ENCODE results near the gene RIPPLY1.
"Not testable (repeated sequence)": the region's sequence is repeated elsewhere in the genome, so short reads cannot be mapped to it uniquely, and the experiment has no call there.

RIPPLY1 gene

DNA sequence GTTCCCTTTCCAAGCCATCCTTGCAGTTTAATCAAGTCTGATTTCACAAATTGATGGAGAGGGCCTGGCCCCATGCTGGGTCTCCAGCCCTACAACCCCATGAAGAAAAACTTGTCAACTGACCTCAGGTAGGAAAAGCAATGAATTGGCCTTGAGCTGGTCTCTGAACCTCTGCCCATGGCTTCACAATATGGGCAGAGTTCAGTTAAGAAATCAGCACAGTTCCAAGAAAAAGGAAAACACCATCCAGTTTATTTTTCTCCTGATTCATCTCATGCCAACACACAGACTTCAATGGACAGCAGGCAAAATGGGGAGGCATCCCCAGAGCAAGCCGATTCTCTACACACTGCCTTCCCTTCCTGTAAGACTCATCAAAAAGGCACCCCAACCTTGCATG is 3.3 kb downstream of the RIPPLY1 start:
- no peak overlapping the region for H3K27ac Mint-ChIP-seq
- no peak for ATAC-seq (ENCODE audit: low read depth)
- H3K4me1 Mint-ChIP-seq = no peaks in the 10 kb centered on the region
- no peaks in the 10 kb centered on the region for H3K9me3 Mint-ChIP-seq
- no peaks in the 10 kb centered on the region for H3K36me3 Mint-ChIP-seq
- H3K4me3 Mint-ChIP-seq = no peak overlapping the region
- DNase-seq (ENCODE audit: low spot score in 2 of 2) = no peak
- no peaks in the 10 kb centered on the region for H3K27me3 Mint-ChIP-seq

DNA sequence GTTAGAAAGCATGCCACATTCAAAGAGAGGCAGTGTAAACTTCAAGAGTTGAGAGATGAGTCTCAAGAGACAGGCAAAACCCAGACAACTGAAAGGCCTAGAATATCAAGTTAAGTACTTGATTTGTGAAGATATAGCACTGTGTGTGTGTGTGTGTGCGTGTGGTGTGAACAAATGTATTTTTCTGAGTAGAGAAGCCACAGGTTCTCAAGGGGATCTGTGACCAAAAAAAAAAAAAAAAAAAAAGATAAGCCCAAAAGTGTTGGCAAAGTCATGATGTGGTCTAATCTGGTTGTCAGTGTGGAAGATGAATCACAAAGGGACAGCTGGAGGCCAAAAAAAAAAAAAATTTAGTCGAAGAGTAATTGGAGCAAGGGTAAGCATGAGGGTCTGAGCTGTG is 3.9 kb downstream of the RIPPLY1 start:
- no peaks in the 10 kb centered on the region for H3K4me1 Mint-ChIP-seq

DNA sequence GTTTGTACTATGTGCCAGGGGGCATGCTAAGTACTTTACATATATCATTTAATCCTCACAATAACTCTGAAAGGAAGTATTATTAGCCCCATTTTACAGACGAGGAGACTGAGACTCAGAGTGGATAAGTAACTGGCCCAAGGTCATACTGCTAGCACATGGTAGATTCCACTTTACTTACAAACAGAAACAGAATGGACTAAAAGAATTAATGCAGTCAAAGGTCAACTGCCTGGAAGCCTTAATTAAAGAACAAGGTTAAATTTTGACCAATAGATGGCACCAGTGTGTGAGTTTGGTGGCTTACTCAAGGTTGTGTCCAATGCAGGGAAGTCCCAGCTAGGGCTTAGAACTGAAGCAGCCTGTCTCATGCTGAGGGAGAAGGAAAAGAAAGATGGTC is 4.7 kb downstream of the RIPPLY1 start:
- DNase-seq (ENCODE audit: low spot score in 2 of 2) (peak in 1 of 2 donors; percentile 10), ATAC-seq (ENCODE audit: low read depth) (peak; percentile 68)
- no peaks in the 10 kb centered on the region for H3K4me1 Mint-ChIP-seq
- H3K9me3 Mint-ChIP-seq = no peaks in the 10 kb centered on the region
- H3K36me3 Mint-ChIP-seq = no peaks in the 10 kb centered on the region
- no peak overlapping the region for H3K4me3 Mint-ChIP-seq
- no peak overlapping the region for H3K27ac Mint-ChIP-seq
- H3K27me3 Mint-ChIP-seq = no peaks in the 10 kb centered on the region

More for the DNA sequence above, 3.9 kb downstream of the RIPPLY1 start:
- no peaks in the 10 kb centered on the region for H3K27me3 Mint-ChIP-seq
- no peak for ATAC-seq (ENCODE audit: low read depth)
- no peaks in the 10 kb centered on the region for H3K36me3 Mint-ChIP-seq
- no peak overlapping the region for H3K27ac Mint-ChIP-seq
- no peak for DNase-seq (ENCODE audit: low spot score in 2 of 2)
- no peak overlapping the region for H3K4me3 Mint-ChIP-seq
- H3K9me3 Mint-ChIP-seq = no peaks in the 10 kb centered on the region

DNA sequence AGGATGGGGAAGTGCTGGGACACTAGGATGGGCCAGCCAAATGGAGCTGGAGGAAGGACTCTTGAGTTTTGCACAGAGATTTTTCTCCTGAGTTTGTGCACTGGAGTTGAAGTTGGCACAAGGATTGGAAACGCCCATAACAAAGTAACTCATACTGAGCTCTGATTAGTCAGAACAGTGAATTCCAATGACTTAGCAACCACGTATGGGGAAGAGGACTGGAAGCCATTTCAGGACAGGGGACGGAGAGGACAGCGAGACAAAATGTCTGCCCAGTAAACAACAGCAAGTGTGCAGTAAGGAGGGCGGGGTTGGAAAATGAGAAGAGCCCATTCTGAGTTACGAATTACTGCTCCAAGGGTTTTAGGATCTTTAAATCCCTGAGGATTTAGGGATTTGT is 5.9 kb downstream of the RIPPLY1 start:
- DNase-seq (ENCODE audit: low spot score in 2 of 2) (no peak), ATAC-seq (ENCODE audit: low read depth) (no peak)
- Mint-ChIP-seq H3K9me3 (no peaks in the 10 kb centered on the region), H3K4me3 (no peak overlapping the region), H3K27ac (no peak overlapping the region), H3K4me1 (no peaks in the 10 kb centered on the region), H3K27me3 (no peaks in the 10 kb centered on the region), H3K36me3 (no peaks in the 10 kb centered on the region)

DNA sequence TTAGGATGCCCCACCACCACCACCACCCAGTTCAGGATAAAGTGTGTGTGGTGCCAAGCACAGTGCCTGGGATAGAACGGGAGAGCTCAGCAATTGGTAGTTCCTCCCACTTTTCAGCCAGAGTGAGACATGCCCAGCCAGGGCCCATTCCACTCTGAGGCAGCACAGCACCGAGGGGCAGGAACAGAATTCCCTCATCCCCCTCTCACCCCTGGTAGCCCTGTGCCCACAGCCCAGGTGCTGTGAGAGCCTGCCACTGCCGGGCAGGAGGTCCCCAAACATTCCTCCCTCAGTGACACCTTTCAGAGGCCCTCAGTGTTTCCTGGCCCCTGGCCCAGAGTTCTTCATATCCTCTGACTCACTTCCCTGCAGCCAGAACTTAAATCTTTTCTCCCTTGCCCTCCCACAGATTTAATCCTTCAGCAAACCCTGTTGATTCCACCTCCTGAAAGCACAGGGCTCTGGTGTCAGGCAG is 8.1 kb downstream of the RIPPLY1 start:
- Mint-ChIP-seq H3K4me3 (no peak overlapping the region), H3K4me1 (no peaks in the 10 kb centered on the region)

DNA sequence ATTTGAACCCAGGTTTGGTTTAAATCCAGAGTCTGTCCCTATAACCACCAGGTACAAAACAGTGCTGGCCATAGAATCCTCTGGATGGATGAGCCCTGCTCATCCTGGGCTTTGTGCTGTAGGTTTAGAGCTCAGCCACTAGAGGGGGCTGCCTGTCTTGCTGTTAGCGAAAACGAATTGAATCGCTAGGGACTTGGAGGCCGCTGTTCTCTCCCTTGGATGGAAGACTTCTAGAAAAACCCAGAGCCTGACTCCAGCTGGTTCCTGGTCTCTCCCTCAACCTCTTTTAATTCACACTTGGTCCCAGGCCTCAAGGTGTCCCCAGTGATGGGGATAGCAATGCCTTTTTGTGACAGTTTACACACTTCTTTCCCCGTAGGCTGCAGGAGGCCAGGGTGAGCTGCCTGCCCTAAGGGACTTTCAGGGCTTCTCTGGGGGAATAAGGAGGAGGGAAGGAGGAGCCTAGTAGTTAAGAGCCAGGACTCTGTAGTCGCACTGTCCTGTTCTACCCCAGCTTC is 8.7 kb downstream of the RIPPLY1 start:
- Mint-ChIP-seq H3K36me3 (no peaks in the 10 kb centered on the region), H3K4me1 (no peaks in the 10 kb centered on the region), H3K9me3 (no peaks in the 10 kb centered on the region), H3K4me3 (no peak overlapping the region), H3K27ac (no peak overlapping the region), H3K27me3 (peaks cover 3% of the 10 kb centered on the region)
- ATAC-seq (ENCODE audit: low read depth) (peak; percentile 38), DNase-seq (ENCODE audit: low spot score in 2 of 2) (peak; percentile 31 to 33)

More for the DNA sequence above, 8.1 kb downstream of the RIPPLY1 start:
- ATAC-seq (ENCODE audit: low read depth) (no peak), DNase-seq (ENCODE audit: low spot score in 2 of 2) (no peak)
- Mint-ChIP-seq H3K9me3 (no peaks in the 10 kb centered on the region), H3K36me3 (no peaks in the 10 kb centered on the region), H3K27me3 (peaks cover 3% of the 10 kb centered on the region), H3K27ac (no peak overlapping the region)

DNA sequence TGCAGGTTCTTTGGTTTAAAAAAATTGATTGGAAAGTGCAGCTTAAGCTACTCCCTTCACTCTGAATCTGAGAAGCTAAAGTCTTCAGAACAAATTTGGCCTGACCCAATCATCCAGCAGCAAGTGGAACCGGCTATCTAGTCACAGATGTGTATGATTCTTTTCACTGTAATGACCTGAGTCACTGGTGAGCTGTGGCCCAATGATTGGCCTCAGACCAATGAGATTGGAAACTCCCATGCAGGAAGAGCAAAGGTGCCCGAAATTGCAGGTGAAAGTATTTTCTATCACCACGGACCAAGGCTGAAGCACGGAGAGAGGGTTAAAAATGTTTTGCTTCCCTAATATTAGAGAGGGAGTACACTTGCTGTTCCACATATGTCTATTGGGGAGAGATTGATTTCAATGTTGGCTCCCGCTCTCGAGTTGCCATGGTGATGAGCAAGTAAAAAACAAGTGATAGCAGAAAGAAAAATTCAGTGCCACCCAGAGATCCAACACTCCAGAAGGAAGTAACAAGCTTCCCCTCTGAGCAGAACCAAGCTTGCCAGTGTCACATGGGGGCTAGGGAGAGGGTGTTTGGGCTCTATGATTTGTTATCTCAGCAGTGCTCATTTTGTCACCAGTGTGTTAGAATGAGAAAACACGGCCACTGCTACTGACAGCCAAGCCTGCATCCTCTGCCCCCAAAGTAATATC is 11.2 kb downstream of the RIPPLY1 start:
- H3K4me1 Mint-ChIP-seq = no peaks in the 10 kb centered on the region
- no peaks in the 10 kb centered on the region for H3K36me3 Mint-ChIP-seq
- no peak for ATAC-seq (ENCODE audit: low read depth)
- no peak for DNase-seq (ENCODE audit: low spot score in 2 of 2)
- no peak overlapping the region for H3K27ac Mint-ChIP-seq
- H3K27me3 Mint-ChIP-seq = peaks cover 3% of the 10 kb centered on the region
- no peaks in the 10 kb centered on the region for H3K9me3 Mint-ChIP-seq
- H3K4me3 Mint-ChIP-seq = no peak overlapping the region

DNA sequence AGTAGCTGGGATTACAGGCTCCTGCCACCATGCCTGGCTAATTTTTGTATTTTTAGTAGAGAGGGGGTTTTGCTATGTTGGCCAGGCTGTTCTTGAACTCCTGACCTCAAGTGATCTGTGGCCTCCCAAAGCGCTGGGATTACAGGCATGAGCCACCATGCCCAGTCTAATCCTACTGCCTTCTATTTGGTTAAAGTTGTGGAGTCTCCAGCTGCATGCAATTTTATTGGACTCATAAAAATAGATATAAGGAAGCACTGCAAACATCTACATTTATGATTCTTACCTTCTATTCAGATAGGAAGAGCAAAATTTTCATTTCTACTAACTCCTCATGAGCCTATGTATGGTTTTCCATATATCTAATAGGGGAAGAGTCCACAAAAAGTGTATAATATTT is 13.7 kb downstream of the RIPPLY1 start:
- Mint-ChIP-seq H3K4me3 (no peak overlapping the region), H3K36me3 (no peaks in the 10 kb centered on the region), H3K4me1 (no peaks in the 10 kb centered on the region)

DNA sequence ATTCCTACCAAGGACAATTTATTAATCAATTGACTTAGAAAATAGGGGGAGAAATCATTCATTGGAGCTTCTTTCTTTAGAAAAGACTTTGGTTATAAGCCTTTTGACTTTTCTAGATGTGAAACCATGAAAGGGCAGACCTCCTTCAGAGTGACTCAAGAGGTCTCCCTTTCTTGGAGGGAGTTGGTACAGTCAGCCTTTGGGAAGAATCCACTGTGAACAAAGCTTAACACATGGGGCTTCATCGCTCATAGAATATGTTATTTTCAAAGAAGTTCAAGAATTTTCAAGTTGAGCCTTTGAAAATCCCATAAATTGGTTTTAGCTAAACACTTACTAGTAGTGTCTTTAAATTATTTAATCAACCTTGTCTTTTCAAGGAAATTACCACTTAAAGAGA is 28.0 kb downstream of the RIPPLY1 start:
- no peaks in the 10 kb centered on the region for H3K27me3 Mint-ChIP-seq

More for the DNA sequence above, 13.7 kb downstream of the RIPPLY1 start:
- peaks cover 3% of the 10 kb centered on the region for H3K27me3 Mint-ChIP-seq
- no peak overlapping the region for H3K27ac Mint-ChIP-seq
- ATAC-seq (ENCODE audit: low read depth) = no peak
- DNase-seq (ENCODE audit: low spot score in 2 of 2) = no peak
- H3K9me3 Mint-ChIP-seq = no peaks in the 10 kb centered on the region

DNA sequence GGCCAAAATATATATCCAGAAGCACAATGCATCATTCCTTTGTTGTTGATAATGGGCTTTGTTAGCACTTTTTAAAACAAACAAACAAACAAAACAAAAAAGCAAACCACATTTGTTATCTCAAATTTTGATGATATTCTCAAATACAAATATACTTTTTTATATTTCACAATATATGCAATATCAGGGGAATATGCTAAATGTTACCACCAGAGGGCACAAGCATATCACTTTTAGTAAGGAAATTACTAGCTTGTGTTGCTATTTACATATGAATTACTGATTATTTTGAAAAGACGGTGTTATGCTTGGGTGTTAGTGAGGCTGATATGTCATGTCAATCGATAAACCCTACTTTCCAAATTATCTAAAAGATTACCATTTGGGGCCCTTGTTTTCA is 29.1 kb downstream of the RIPPLY1 start:
- no peaks in the 10 kb centered on the region for H3K9me3 Mint-ChIP-seq
- H3K4me1 Mint-ChIP-seq = no peaks in the 10 kb centered on the region
- H3K36me3 Mint-ChIP-seq = peaks cover 2% of the 10 kb centered on the region
- no peak overlapping the region for H3K4me3 Mint-ChIP-seq
- DNase-seq (ENCODE audit: low spot score in 2 of 2) = no peak
- H3K27me3 Mint-ChIP-seq = no peaks in the 10 kb centered on the region
- ATAC-seq (ENCODE audit: low read depth) = no peak
- H3K27ac Mint-ChIP-seq = no peak overlapping the region

More for the DNA sequence above, 28.0 kb downstream of the RIPPLY1 start:
- Mint-ChIP-seq H3K4me1 (no peaks in the 10 kb centered on the region), H3K27ac (no peak overlapping the region), H3K4me3 (no peak overlapping the region), H3K9me3 (no peaks in the 10 kb centered on the region), H3K36me3 (peaks cover 2% of the 10 kb centered on the region)
- no peak for DNase-seq (ENCODE audit: low spot score in 2 of 2)
- ATAC-seq (ENCODE audit: low read depth) = no peak

DNA sequence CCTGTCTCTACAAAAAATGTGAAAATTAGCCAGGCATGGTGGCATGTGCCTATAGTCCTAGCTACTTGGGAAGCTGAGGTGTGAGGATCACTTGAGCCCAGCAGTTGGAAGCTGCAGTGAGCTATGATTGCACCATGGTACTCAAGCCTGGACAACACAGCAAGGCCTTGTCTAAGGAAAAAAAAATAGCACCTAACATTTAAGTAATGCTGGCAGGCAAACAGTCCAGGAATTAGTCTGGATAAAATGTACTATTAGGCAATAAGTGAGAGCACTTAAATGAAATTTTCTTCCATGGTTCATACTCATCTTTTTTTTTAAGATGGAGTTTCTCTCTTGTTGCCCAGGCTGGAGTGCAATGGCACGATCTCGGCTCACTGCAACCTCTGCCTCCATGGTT is 30.3 kb downstream of the RIPPLY1 start:
- not testable (repeated sequence) for H3K36me3 Mint-ChIP-seq; ATAC-seq (ENCODE audit: low read depth); H3K4me1 Mint-ChIP-seq; DNase-seq (ENCODE audit: low spot score in 2 of 2); H3K27me3 Mint-ChIP-seq; H3K9me3 Mint-ChIP-seq; H3K27ac Mint-ChIP-seq; H3K4me3 Mint-ChIP-seq

DNA sequence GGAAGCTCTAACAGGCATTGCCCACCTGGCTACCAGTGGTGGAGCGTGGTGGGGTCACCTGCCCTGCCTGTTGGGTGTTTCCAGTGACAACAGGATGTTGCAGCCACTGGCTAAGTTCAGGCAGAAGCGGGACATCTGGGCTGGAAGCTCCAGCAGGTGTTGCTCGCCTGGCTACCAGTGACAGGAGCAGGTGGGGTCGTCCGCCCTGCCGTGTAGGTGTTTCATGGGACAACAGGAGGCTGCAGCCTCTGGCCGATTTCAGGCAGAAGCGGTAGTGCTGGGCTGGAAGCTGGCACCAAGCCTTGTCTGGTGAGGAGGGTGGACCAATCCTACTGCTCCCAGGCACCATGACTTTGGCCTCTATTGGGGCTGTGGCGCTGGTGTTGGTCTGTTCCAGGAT is 39.4 kb downstream of the RIPPLY1 start:
- no peaks in the 10 kb centered on the region for H3K36me3 Mint-ChIP-seq
- H3K4me3 Mint-ChIP-seq = no peak overlapping the region
- peaks cover 1% of the 10 kb centered on the region for H3K9me3 Mint-ChIP-seq
- no peak overlapping the region for H3K27ac Mint-ChIP-seq
- H3K4me1 Mint-ChIP-seq = no peaks in the 10 kb centered on the region
- DNase-seq (ENCODE audit: low spot score in 2 of 2) = no peak
- no peaks in the 10 kb centered on the region for H3K27me3 Mint-ChIP-seq
- no peak for ATAC-seq (ENCODE audit: low read depth)

DNA sequence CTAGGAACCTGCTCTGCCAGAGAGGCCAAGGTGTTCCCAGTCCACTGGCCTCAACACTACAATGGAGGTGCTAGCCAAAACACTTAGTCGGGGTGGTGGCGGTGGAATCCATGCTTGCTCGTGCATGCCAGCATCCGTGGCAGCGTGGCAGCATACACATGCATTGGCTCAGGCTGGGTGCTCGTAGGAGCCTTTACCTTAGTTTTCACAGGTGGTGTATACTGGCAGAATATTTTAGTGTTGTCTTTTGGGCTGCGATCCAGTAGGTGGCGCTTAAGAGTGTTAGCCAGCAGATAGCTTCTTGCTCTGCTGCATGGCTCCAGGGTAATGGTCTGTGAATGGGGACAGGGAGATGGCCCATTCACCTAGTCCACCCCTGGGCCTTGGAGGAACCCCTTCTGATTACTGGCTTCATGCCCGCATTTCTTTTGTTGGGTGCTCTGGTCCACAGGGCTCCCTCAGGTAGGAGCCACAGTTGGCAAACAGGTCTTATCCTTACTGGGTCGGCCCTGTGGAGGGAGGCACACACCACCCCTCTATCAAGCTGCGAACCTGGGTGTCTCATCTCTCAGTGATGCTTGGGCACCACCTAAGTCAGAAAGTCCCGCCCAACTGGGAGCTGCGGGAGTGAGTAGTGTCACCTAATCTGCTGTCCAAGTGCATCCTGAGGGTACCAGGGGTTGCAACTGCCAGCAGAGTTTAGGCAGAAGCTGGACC is 40.0 kb downstream of the RIPPLY1 start:
- DNase-seq (ENCODE audit: low spot score in 2 of 2) (peak in 1 of 2 donors; percentile 13), ATAC-seq (ENCODE audit: low read depth) (no peak)
- H3K27ac Mint-ChIP-seq = no peak overlapping the region
- no peaks in the 10 kb centered on the region for H3K4me1 Mint-ChIP-seq
- H3K9me3 Mint-ChIP-seq = peaks cover 1% of the 10 kb centered on the region
- H3K4me3 Mint-ChIP-seq = no peak overlapping the region
- no peaks in the 10 kb centered on the region for H3K36me3 Mint-ChIP-seq
- no peaks in the 10 kb centered on the region for H3K27me3 Mint-ChIP-seq

All from memory B cell (primary cell).